Panc1 (cell line): ENCODE data around the gene MAP3K20.

Experiments
- POLR2AphosphoS5 ChIP-seq: IDR thresholded peaks from 2 replicates; pipeline ENCODE4 v1.6.1; 2012; ENCODE audit warnings: mild to moderate bottlenecking, low read depth, low read length, moderate library complexity
- TCF7L2 ChIP-seq: IDR thresholded peaks from 2 replicates; pipeline ENCODE4 v1.6.1; 2011; ENCODE audit warnings: mild to moderate bottlenecking, low read depth, low read length, inconsistent platforms
- TF ChIP-seq, protein P1 (sequence below): fragments of 450-650 bp; IDR thresholded peaks from 2 replicates; pipeline ENCODE4 v1.5.1; 2017; ENCODE audit warnings: mild to moderate bottlenecking

DNA sequence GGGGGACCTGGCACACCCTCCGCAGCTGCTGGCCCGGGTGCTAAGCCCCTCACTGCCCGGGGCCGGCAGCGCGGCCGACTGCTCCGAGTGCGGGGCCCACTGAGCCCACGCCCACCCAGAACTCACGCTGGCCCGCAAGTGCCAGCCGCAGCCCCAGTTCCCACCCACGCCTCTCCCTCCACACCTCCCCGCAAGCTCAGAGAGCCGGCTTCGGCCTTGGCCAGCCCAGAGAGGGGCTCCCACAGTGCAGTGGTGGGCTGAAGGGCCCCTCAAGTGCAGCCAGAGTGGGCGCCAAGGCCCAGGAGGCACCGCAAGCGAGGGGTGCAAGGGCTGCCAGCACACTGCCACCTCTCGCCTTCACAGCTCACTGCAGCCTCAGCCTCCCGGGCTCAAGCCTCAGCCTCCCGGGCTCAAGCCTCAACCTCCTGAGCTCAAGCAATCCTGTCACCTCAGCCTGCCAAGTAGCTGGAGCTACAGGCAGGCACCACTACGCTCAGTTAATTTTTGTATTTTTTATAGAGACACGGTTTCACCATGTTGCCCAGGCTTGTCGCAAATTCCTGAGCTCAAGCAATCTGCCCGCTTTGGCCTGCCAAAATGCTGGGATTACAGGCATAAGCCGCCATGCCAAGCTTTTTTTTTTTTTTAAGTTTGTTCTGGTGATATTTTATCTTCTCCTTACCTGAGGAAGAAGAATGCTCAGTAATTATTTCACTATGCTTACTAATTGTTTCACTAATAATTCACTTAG lies 207.3 kb downstream of the MAP3K20 start:
- TF ChIP-seq, protein P1, sequence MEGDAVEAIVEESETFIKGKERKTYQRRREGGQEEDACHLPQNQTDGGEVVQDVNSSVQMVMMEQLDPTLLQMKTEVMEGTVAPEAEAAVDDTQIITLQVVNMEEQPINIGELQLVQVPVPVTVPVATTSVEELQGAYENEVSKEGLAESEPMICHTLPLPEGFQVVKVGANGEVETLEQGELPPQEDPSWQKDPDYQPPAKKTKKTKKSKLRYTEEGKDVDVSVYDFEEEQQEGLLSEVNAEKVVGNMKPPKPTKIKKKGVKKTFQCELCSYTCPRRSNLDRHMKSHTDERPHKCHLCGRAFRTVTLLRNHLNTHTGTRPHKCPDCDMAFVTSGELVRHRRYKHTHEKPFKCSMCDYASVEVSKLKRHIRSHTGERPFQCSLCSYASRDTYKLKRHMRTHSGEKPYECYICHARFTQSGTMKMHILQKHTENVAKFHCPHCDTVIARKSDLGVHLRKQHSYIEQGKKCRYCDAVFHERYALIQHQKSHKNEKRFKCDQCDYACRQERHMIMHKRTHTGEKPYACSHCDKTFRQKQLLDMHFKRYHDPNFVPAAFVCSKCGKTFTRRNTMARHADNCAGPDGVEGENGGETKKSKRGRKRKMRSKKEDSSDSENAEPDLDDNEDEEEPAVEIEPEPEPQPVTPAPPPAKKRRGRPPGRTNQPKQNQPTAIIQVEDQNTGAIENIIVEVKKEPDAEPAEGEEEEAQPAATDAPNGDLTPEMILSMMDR: no peak
- TF ChIP-seq POLR2AphosphoS5 (no peak), TCF7L2 (no peak)
